Fibroblast of lung (primary cell): ENCODE measurements around the gene GTF2H1. TPM values are rescaled to one million over a fixed set of nuclear protein-coding genes. Genes with fewer than 3 reads are reported as not detected.

Experiments
- DNase-seq, 2 donors: peaks; one replicate each; pipeline versions ENCODE4 v3.0.0 to v3.0.0-alpha.2; 2010; ENCODE audit warnings: low read depth in 2 of 2
- H2AFZ ChIP-seq: 2 replicates; pipeline ENCODE4 v1.5.1; 2012; ENCODE audit warnings: low read length, control low read depth, inconsistent platforms
- H3K27ac ChIP-seq: 2 replicates; pipeline ENCODE4 v1.5.1; 2011; ENCODE audit warnings: low read length, control low read depth; ENCODE audit not compliant: insufficient read depth
- H3K27me3 ChIP-seq: 2 replicates; pipeline ENCODE4 v1.5.1; 2011; ENCODE audit warnings: mild to moderate bottlenecking, low read length; ENCODE audit not compliant: control insufficient read depth, insufficient read depth
- H3K36me3 ChIP-seq: 2 replicates; pipeline ENCODE4 v1.5.1; 2011; ENCODE audit warnings: low read length; ENCODE audit not compliant: control insufficient read depth, insufficient read depth
- H3K4me1 ChIP-seq: 2 replicates; pipeline ENCODE4 v1.5.1; 2011; ENCODE audit warnings: low read length; ENCODE audit not compliant: control insufficient read depth, insufficient read depth; ENCODE audit errors: extremely low read depth
- H3K4me2 ChIP-seq: 2 replicates; pipeline ENCODE4 v1.5.1; 2011; ENCODE audit warnings: low read length, control low read depth; ENCODE audit not compliant: insufficient read depth; ENCODE audit errors: extremely low read depth
- H3K4me3 ChIP-seq, 4 experiments: fragments of 200-600 bp in 1 of 4; sonication (generic) in 1 of 4; replicated peaks in 1 of 4; 2 replicates each; pipeline ENCODE4 v1.5.1; 2011 to 2016; ENCODE audit warnings: low read length in 4 of 4, low read depth in 3 of 4, mild to moderate bottlenecking in 3 of 4, control low read depth in 2 of 4, inconsistent platforms in 1 of 4, mixed read lengths in 1 of 4; ENCODE audit not compliant: insufficient read depth in 1 of 4; ENCODE audit errors: control extremely low read depth in 1 of 4
- H3K79me2 ChIP-seq: 2 replicates; pipeline ENCODE4 v1.5.1; 2012; ENCODE audit warnings: mild to moderate bottlenecking, low read length, inconsistent platforms; ENCODE audit not compliant: control insufficient read depth, insufficient read depth
- H3K9ac ChIP-seq: 2 replicates; pipeline ENCODE4 v1.5.1; 2011; ENCODE audit warnings: mild to moderate bottlenecking, low read length, control low read depth; ENCODE audit not compliant: insufficient read depth
- H3K9me3 ChIP-seq: 2 replicates; pipeline ENCODE4 v1.5.1; 2012; ENCODE audit warnings: low read depth, low read length; ENCODE audit not compliant: control insufficient read depth, insufficient read depth
- H4K20me1 ChIP-seq: 2 replicates; pipeline ENCODE4 v1.5.1; 2011; ENCODE audit warnings: low read length; ENCODE audit not compliant: control insufficient read depth, insufficient read depth; ENCODE audit errors: extremely low read depth
- EZH2 ChIP-seq: IDR thresholded peaks from 2 replicates; pipeline ENCODE4 v1.5.1; 2012; ENCODE audit warnings: low read length, control low read depth, mild to moderate bottlenecking; ENCODE audit errors: missing control alignments
- polyA plus RNA-seq, 2 donors: library from polyadenylated mRNA; depleted of rRNA in 1 of 2; stranded (reverse) in 1 of 2; unstranded in 1 of 2; fragments of >200 nt; gene quantifications; 2 replicates each; pipeline ENCODE4 v1.2.1, GENCODE V29; 2011 to 2012; ENCODE audit warnings: missing spikeins in 1 of 2
- total RNA-seq: library from RNA; depleted of rRNA; stranded (reverse); fragments of >200 nt; gene quantifications from 2 replicates; pipeline ENCODE4 v1.2.1, GENCODE V29; 2014
- TF ChIP-seq, protein P1 (sequence below), 2 donors: IDR thresholded peaks in 1 of 2; conservative IDR thresholded peaks in 1 of 2; 1 replicate in 1 of 2; 2 replicates in 1 of 2; pipeline ENCODE4 v1.5.1; 2011 to 2012; ENCODE audit warnings: low read length in 2 of 2, control low read depth in 1 of 2, inconsistent platforms in 1 of 2, low read depth in 1 of 2, mild to moderate bottlenecking in 1 of 2

GTF2H1 gene
- total and polyA plus RNA-seq, 2 donors (not counting 1 experiment from before 2014, with no cell fraction given) = 56.1 to 63.6 TPM

DNA sequence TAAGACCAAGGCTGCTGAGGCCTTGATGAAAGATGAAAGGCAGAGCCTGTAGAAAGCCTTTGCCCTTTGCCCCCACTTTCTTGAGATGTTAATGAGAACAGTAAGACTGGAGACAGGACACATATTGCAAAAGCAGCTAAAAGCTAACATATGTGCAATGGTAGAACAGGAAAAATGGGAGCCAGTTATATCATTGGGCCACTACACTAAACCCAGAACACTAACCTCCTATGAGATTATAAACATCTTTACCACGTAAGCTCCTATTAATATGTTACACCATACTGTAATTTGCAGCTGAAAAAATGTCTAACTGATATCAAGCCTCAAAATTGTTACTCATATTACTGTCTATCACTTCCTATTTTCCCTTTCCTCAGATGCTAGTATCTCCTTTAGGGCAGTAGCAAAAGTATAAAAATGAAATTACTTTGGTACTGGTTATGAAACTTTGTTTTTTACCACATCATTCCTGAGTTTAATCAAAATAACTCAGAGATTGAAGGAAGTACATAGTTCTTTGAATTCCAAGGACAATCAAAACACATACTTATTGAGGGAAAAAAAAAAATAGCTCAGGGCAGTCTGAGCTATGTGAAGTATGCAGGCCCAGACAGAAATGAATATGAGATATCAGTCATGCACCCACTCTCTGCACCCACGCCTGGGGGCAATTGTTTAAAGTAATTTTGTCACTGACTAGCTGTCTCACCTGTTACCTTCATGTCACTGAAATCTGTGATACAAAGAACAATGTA is 9.5 kb upstream of the GTF2H1 start:
- Histone ChIP-seq H3K79me2 (peaks cover under 1% of the 10 kb centered on the region), H3K4me3 (no peak overlapping the region), H4K20me1 (no peaks in the 10 kb centered on the region), H2AFZ (no peak overlapping the region), H3K27ac (no peak overlapping the region), H3K9ac (no peak overlapping the region), H3K36me3 (peaks cover 2% of the 10 kb centered on the region), H3K9me3 (no peaks in the 10 kb centered on the region), H3K4me1 (no peaks in the 10 kb centered on the region), H3K4me2 (no peak overlapping the region), H3K27me3 (no peaks in the 10 kb centered on the region)
- TF ChIP-seq, protein P1, sequence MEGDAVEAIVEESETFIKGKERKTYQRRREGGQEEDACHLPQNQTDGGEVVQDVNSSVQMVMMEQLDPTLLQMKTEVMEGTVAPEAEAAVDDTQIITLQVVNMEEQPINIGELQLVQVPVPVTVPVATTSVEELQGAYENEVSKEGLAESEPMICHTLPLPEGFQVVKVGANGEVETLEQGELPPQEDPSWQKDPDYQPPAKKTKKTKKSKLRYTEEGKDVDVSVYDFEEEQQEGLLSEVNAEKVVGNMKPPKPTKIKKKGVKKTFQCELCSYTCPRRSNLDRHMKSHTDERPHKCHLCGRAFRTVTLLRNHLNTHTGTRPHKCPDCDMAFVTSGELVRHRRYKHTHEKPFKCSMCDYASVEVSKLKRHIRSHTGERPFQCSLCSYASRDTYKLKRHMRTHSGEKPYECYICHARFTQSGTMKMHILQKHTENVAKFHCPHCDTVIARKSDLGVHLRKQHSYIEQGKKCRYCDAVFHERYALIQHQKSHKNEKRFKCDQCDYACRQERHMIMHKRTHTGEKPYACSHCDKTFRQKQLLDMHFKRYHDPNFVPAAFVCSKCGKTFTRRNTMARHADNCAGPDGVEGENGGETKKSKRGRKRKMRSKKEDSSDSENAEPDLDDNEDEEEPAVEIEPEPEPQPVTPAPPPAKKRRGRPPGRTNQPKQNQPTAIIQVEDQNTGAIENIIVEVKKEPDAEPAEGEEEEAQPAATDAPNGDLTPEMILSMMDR (conservative IDR thresholded peaks at IDR 0.05 in 1 of 2, IDR thresholded peaks at IDR 0.05 in 1 of 2; ENCODE audit: low read depth in 1 of 2, low read length in 2 of 2) = no peak
- no peak for TF ChIP-seq EZH2
- DNase-seq = peak in 1 of 2 donors; percentile 83

DNA sequence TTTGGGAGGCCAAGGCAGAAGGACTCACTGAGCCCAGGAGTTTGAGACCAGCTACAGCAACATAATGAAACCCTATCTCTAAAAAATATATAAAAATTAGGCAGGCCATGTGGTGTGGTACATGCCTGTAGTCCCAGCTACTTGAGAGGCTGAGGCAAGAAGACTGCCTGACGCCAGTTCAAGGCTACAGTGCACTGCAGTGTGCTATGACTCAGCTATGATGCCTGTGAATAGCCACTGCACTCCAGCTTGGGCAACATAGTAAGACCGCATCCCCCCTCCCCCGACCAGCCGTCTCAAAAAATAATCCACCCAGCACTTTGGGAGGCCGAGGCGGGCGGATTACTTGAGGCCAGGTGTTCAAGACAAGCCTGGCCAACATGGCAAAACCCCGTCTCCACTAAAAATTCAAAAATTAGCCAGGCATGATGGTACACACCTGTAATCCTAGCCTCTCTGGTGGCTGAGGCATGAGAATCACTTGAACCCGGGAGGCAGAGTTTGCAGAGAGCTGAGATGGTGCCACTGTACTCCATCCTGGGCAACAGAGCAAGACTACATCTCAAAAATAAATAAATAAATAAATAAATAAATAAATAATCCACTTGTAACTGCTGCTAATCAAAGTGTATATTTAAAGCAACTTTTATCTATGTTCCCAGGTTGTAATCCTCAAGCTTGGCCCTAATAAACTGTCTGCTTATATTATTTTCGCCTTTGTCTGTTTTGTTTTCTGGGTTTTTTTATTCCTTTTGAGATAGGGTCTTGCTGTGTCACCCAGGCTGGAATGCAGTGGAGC is 8.2 kb upstream of the GTF2H1 start:
- H3K4me3 ChIP-seq = no peak overlapping the region
- DNase-seq = peak; percentile 15 to 43
- peaks cover 9% of the 10 kb centered on the region for H3K79me2 ChIP-seq
- no peak overlapping the region for H3K4me2 ChIP-seq
- H3K4me1 ChIP-seq = no peaks in the 10 kb centered on the region
- no peaks in the 10 kb centered on the region for H3K36me3 ChIP-seq
- H3K27me3 ChIP-seq = no peaks in the 10 kb centered on the region
- H4K20me1 ChIP-seq = no peaks in the 10 kb centered on the region
- no peak overlapping the region for H3K9ac ChIP-seq
- H3K27ac ChIP-seq = no peak overlapping the region
- TF ChIP-seq, protein P1 (conservative IDR thresholded peaks at IDR 0.05 in 1 of 2, IDR thresholded peaks at IDR 0.05 in 1 of 2; ENCODE audit: low read depth in 1 of 2, low read length in 2 of 2) = no peak
- no peak for TF ChIP-seq EZH2
- H2AFZ ChIP-seq = no peak overlapping the region
- no peaks in the 10 kb centered on the region for H3K9me3 ChIP-seq

DNA sequence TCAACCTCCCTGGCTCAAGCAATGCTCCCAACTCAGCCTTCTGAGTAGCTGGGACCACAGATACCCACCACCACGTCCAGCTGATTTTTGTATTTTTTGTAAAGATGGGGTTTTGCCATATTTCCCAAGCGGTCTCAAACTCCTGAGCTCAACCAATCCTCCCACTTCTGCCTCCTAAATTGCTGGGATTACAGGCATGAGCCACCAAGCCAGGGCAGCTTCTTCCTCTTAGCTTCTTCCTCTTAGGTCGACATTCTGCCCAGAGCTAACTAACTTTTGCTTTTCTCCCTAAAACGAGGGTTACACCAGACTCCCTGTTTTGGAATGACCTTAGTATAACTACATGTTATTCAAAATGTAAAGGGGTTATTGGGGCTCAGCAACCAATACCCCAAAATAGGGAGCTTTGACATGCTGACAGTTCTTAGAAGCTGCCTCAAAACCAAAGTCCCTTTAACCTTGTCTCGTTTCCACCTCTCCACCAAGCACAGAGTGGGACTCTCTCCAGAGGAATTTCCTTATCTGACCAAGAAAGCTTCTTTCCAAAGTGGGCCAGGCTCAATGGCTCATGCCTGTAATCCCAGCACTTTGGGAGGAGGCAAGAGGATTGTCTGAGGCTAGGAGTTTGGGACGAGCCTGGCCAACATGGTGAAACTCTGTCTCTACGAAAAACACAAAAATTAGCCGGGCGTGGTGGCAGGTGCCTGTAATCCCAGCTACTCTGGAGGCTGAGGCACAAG is 7.4 kb upstream of the GTF2H1 start:
- no peak overlapping the region for H3K4me3 ChIP-seq
- H3K9ac ChIP-seq = no peak overlapping the region
- no peak overlapping the region for H3K27ac ChIP-seq
- H3K4me2 ChIP-seq = no peak overlapping the region
- TF ChIP-seq, protein P1 (conservative IDR thresholded peaks at IDR 0.05 in 1 of 2, IDR thresholded peaks at IDR 0.05 in 1 of 2; ENCODE audit: low read depth in 1 of 2, low read length in 2 of 2) = no peak
- no peak for TF ChIP-seq EZH2
- H3K27me3 ChIP-seq = no peaks in the 10 kb centered on the region
- no peaks in the 10 kb centered on the region for H4K20me1 ChIP-seq
- DNase-seq = peak in 1 of 2 donors; percentile 62
- peaks cover 15% of the 10 kb centered on the region for H3K79me2 ChIP-seq
- no peaks in the 10 kb centered on the region for H3K4me1 ChIP-seq
- H3K9me3 ChIP-seq = no peaks in the 10 kb centered on the region
- no peaks in the 10 kb centered on the region for H3K36me3 ChIP-seq
- no peak overlapping the region for H2AFZ ChIP-seq
